A549 (cell line): ENCODE measurements around the gene TECRL. TPM values are rescaled to one million over a fixed set of nuclear protein-coding genes. Genes with fewer than 3 reads are reported as not detected.

Experiments used
- ATAC-seq, 2 experiments: fragments of 200-7000 bp in 1 of 2; fragments of >200 bp in 1 of 2; cut with Nextera tagmentation in 1 of 2; cut with Tn5 transposase in 1 of 2; 3 replicates each; pipeline versions ENCODE4 v1.8.0 to v1.9.1; 2018 to 2020; ENCODE audit warnings: mild to moderate bottlenecking in 1 of 2, moderate library complexity in 1 of 2
- CTCF ChIA-PET: fragments of 300-600 bp; sonication (Branson Sonifier 250); formaldehyde crosslinking; extraction: SDS; loops from one replicate; lab custom pipeline; 2021; ENCODE audit warnings: antibody characterized with exemption, inconsistent platforms; lab: Yijun Ruan, JAX
- POLR2A ChIA-PET: fragments of 350-600 bp; formaldehyde crosslinking; extraction: SDS; loops from one replicate; lab custom pipeline; 2021; ENCODE audit warnings: antibody characterized with exemption, inconsistent platforms; lab: Yijun Ruan, JAX
- DNase-seq, 2 experiments: peaks; one replicate each; pipeline versions ENCODE4 v3.0.0 to v3.0.0-alpha.2; 2011 to 2016; ENCODE audit warnings: low read depth in 1 of 2, low spot score in 1 of 2
- FAIRE-seq: peaks from 2 replicates; lab custom pipeline; 2011; peaks lifted over from hg19 to GRCh38; lab: Jason Lieb, UNC
- H3K27ac ChIP-seq, 2 experiments: fragments of >200 bp; sonication (Bioruptor Twin); formaldehyde crosslinking; 3 replicates each; pipeline ENCODE4 v1.5.1; 2016 to 2017
- H3K4me1 ChIP-seq: fragments of >200 bp; sonication (Bioruptor Twin); formaldehyde crosslinking; 3 replicates; pipeline ENCODE4 v1.6.1; 2016
- H3K4me2 ChIP-seq: fragments of >200 bp; sonication (Bioruptor Twin); formaldehyde crosslinking; 3 replicates; pipeline ENCODE4 v1.6.1; 2016
- H3K4me3 ChIP-seq: fragments of >200 bp; sonication (Bioruptor Twin); formaldehyde crosslinking; 3 replicates; pipeline ENCODE4 v1.5.1; 2016
- H3K9me3 ChIP-seq: fragments of >200 bp; sonication (Bioruptor Twin); formaldehyde crosslinking; 3 replicates; pipeline ENCODE4 v1.6.1; 2016
- BHLHE40 ChIP-seq: IDR thresholded peaks from 2 replicates; pipeline ENCODE4 v1.6.1; 2012; ENCODE audit warnings: low read depth, low read length, inconsistent platforms
- CBX2 ChIP-seq: fragments of 200-600 bp; sonication (generic); IDR thresholded peaks from 2 replicates; pipeline ENCODE4 v1.6.1; 2016; ENCODE audit warnings: low read depth, mild to moderate bottlenecking, borderline replicate concordance
- CEBPB ChIP-seq, 2 experiments: fragments of >200 bp in 1 of 2; sonication (Bioruptor Twin) in 1 of 2; formaldehyde crosslinking in 1 of 2; IDR thresholded peaks; 2 replicates each; pipeline ENCODE4 v1.6.1; 2012 to 2016
- CHD2 ChIP-seq: fragments of 150-350 bp; IDR thresholded peaks from 2 replicates; pipeline ENCODE4 v1.6.1; 2014; ENCODE audit warnings: low read length; ENCODE audit not compliant: partially characterized antibody
- FOSB ChIP-seq: fragments of 250-450 bp; sonication (Bioruptor Pico); IDR thresholded peaks from 2 replicates; pipeline ENCODE4 v1.5.0; 2020; ENCODE audit warnings: mild to moderate bottlenecking, moderate library complexity
- FOSL2 ChIP-seq, 2 experiments: fragments of 450-650 bp in 1 of 2; fragments of >200 bp in 1 of 2; sonication (Bioruptor Twin) in 1 of 2; formaldehyde crosslinking; IDR thresholded peaks; 2 replicates each; pipeline versions ENCODE4 v1.5.0 to v1.6.1; 2016 to 2020; ENCODE audit warnings: mild to moderate bottlenecking in 1 of 2, moderate library complexity in 1 of 2
- GATA3 ChIP-seq: IDR thresholded peaks from 2 replicates; pipeline ENCODE4 v1.6.1; 2012; ENCODE audit warnings: borderline replicate concordance
- HOXA7 ChIP-seq: fragments of 250-450 bp; sonication (Bioruptor Pico); IDR thresholded peaks from 2 replicates; pipeline ENCODE4 v1.5.0; 2020; ENCODE audit warnings: mild to moderate bottlenecking, moderate library complexity
- HOXB13 ChIP-seq: fragments of 250-450 bp; sonication (Bioruptor Pico); IDR thresholded peaks from 2 replicates; pipeline ENCODE4 v1.5.0; 2020; ENCODE audit warnings: low read depth, mild to moderate bottlenecking, moderate library complexity
- JUNB ChIP-seq: fragments of >200 bp; sonication (Bioruptor Twin); formaldehyde crosslinking; IDR thresholded peaks from 2 replicates; pipeline ENCODE4 v1.6.1; 2016
- KDM1A ChIP-seq: fragments of 200-600 bp; sonication (generic); IDR thresholded peaks from 2 replicates; pipeline ENCODE4 v1.6.1; 2016; ENCODE audit warnings: low read depth, mild to moderate bottlenecking
- MAFK ChIP-seq: fragments of 450-650 bp; IDR thresholded peaks from 2 replicates; pipeline ENCODE4 v1.6.1; 2014; ENCODE audit not compliant: partially characterized antibody
- MAZ ChIP-seq: fragments of 150-350 bp; IDR thresholded peaks from 2 replicates; pipeline ENCODE4 v1.6.1; 2014; ENCODE audit warnings: antibody characterized with exemption, low read depth, low read length, borderline replicate concordance
- RAD21 ChIP-seq, 2 experiments: fragments of >200 bp in 1 of 2; sonication (Bioruptor Twin) in 1 of 2; formaldehyde crosslinking in 1 of 2; IDR thresholded peaks in 1 of 2; conservative IDR thresholded peaks in 1 of 2; 2 replicates in 1 of 2; 3 replicates in 1 of 2; pipeline ENCODE4 v1.6.1; 2012 to 2018; ENCODE audit warnings: inconsistent platforms in 1 of 2
- RCOR1 ChIP-seq: fragments of 150-350 bp; IDR thresholded peaks from 2 replicates; pipeline ENCODE4 v1.6.1; 2014; ENCODE audit warnings: antibody characterized with exemption, low read length, low read depth
- RFX5 ChIP-seq: fragments of 450-650 bp; IDR thresholded peaks from 2 replicates; pipeline ENCODE4 v1.7.1; 2014; ENCODE audit warnings: antibody characterized with exemption, mild to moderate bottlenecking, moderate library complexity
- ZC3H11A ChIP-seq: fragments of 450-650 bp; IDR thresholded peaks from 2 replicates; pipeline ENCODE4 v1.6.1; 2014; ENCODE audit warnings: antibody characterized with exemption, mild to moderate bottlenecking
- ZSCAN20 ChIP-seq: fragments of 250-450 bp; sonication (Bioruptor Pico); IDR thresholded peaks from 2 replicates; pipeline ENCODE4 v1.8.0; 2022; ENCODE audit warnings: mild to moderate bottlenecking, moderate library complexity
- WGBS: methylation state at CpG from one replicate; pipeline ENCODE4 v1.1.6; 2017; ENCODE audit errors: missing lambda C conversion rate; 5-methylcytosine and 5-hydroxymethylcytosine counted together
- polyA plus RNA-seq, 4 experiments: library from polyadenylated mRNA; depleted of rRNA in 3 of 4; stranded (reverse); fragments of >200 nt; fragmentation: RNase III in 1 of 4; extraction: RNeasy Plus Mini Kit Qiagen cat#74134 plus additional on column Dnase treatment in 1 of 4; gene quantifications; 2 replicates in 3 of 4; 3 replicates in 1 of 4; pipeline ENCODE4 v1.2.3, GENCODE V29; 2011 to 2017
- TF ChIP-seq, protein P1 (sequence below): fragments of >200 bp; sonication (Bioruptor Twin); formaldehyde crosslinking; IDR thresholded peaks from 3 replicates; pipeline ENCODE4 v1.5.1; 2016
- TF ChIP-seq, protein P2 (sequence below): fragments of 150-350 bp; IDR thresholded peaks from 2 replicates; pipeline ENCODE4 v1.6.1; 2014; ENCODE audit warnings: low read depth, mild to moderate bottlenecking, low read length
- TF ChIP-seq, protein P3 (sequence below): IDR thresholded peaks from 2 replicates; pipeline ENCODE4 v1.6.1; 2012
- TF ChIP-seq, protein P4 (sequence below): fragments of >200 bp; sonication (Bioruptor Twin); formaldehyde crosslinking; IDR thresholded peaks from 3 replicates; pipeline ENCODE4 v1.6.1; 2016
- TF ChIP-seq, protein P5 (sequence below): fragments of >200 bp; sonication (Bioruptor Twin); formaldehyde crosslinking; IDR thresholded peaks from 2 replicates; pipeline ENCODE4 v1.6.1; 2016
- TF ChIP-seq, protein P6 (sequence below): fragments of 450-650 bp; IDR thresholded peaks from 2 replicates; pipeline ENCODE4 v1.6.1; 2014; ENCODE audit warnings: antibody characterized with exemption
- TF ChIP-seq, protein P7 (sequence below): IDR thresholded peaks from 2 replicates; pipeline ENCODE4 v1.6.1; 2012

Gene TECRL
- polyA plus RNA-seq, 2 of the 4 experiments (the other 2 are of a cell fraction) = not detected

DNA sequence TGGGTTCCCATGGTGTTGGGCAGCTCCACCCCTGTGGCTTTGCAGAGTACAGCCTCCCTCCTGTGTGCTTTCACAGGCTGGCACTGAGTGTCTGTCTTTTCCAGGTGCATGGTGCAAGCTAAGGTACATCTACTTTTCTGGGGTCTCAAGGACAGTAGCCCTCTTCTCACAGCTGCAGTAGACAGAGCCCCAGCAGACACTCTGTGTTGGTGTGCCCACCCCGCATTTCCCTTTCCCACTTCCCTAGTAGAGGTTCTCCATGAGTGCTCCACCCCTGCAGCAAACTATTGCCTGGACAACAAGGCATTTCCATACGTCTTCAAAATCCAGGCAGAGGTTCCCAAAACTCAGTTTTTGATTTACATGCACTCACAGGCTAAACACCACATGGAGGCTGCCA lies 143.0 kb downstream of the TECRL start:
- POLR2A ChIA-PET = no interaction called here
- DNase-seq = no peak
- H3K4me2 ChIP-seq = no peak overlapping the region
- no peak for ATAC-seq
- no peak overlapping the region for H3K27ac ChIP-seq
- 32% methylated on average over 2 of the region's 2 CpGs for whole genome bisulfite sequencing
- H3K9me3 ChIP-seq = no peaks in the 10 kb centered on the region
- FAIRE-seq = no peak
- H3K4me3 ChIP-seq = no peak overlapping the region
- CTCF ChIA-PET = interaction anchor here (0.6 kb wide), 1 partner anchor 20 kb away, joined by 3 read pairs; no protein-coding TSS in a partner anchor
- no peak for TF ChIP-seq MAZ
- no peak for TF ChIP-seq RCOR1
- TF ChIP-seq, protein P1, sequence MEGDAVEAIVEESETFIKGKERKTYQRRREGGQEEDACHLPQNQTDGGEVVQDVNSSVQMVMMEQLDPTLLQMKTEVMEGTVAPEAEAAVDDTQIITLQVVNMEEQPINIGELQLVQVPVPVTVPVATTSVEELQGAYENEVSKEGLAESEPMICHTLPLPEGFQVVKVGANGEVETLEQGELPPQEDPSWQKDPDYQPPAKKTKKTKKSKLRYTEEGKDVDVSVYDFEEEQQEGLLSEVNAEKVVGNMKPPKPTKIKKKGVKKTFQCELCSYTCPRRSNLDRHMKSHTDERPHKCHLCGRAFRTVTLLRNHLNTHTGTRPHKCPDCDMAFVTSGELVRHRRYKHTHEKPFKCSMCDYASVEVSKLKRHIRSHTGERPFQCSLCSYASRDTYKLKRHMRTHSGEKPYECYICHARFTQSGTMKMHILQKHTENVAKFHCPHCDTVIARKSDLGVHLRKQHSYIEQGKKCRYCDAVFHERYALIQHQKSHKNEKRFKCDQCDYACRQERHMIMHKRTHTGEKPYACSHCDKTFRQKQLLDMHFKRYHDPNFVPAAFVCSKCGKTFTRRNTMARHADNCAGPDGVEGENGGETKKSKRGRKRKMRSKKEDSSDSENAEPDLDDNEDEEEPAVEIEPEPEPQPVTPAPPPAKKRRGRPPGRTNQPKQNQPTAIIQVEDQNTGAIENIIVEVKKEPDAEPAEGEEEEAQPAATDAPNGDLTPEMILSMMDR = no peak
- TF ChIP-seq, protein P2, sequence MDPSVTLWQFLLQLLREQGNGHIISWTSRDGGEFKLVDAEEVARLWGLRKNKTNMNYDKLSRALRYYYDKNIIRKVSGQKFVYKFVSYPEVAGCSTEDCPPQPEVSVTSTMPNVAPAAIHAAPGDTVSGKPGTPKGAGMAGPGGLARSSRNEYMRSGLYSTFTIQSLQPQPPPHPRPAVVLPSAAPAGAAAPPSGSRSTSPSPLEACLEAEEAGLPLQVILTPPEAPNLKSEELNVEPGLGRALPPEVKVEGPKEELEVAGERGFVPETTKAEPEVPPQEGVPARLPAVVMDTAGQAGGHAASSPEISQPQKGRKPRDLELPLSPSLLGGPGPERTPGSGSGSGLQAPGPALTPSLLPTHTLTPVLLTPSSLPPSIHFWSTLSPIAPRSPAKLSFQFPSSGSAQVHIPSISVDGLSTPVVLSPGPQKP = no peak
- no peak for TF ChIP-seq FOSB (CRISPR knock-in tag)
- no peak for TF ChIP-seq KDM1A
- TF ChIP-seq MAFK = no peak
- TF ChIP-seq ZC3H11A = no peak
- TF ChIP-seq RAD21 (conservative IDR thresholded peaks at IDR 0.05 in 1 of 2, IDR thresholded peaks at IDR 0.05 in 1 of 2) = no peak
- TF ChIP-seq FOSL2 (IDR thresholded peaks at IDR 0.05) = no peak
- no peak for TF ChIP-seq FOSL2 (CRISPR knock-in tag; IDR thresholded peaks at IDR 0.05)
- no peak for TF ChIP-seq ZSCAN20 (CRISPR knock-in tag)
- TF ChIP-seq, protein P3, sequence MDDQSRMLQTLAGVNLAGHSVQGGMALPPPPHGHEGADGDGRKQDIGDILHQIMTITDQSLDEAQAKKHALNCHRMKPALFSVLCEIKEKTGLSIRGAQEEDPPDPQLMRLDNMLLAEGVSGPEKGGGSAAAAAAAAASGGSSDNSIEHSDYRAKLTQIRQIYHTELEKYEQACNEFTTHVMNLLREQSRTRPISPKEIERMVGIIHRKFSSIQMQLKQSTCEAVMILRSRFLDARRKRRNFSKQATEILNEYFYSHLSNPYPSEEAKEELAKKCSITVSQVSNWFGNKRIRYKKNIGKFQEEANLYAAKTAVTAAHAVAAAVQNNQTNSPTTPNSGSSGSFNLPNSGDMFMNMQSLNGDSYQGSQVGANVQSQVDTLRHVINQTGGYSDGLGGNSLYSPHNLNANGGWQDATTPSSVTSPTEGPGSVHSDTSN = no peak
- no peak for TF ChIP-seq HOXA7 (CRISPR knock-in tag)
- TF ChIP-seq RFX5 = no peak
- no peaks in the 10 kb centered on the region for H3K4me1 ChIP-seq

DNA sequence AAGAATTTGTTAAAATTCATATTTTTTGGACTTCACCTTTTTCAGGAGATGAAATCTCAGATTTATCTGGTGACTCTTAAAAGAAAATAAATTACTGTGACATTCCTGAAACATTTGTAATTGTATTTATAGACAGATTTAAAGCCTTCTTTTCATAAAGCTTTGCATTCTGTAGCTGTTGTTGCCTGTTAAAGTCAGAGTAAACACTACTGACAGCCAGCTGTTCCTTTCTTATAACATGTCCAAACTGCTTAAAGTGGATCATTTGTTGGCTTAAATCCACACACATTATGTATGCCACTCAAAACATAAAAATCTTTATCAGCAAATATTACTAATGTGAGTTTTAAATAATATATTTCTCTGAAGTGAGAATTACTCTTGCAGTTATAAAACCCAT lies 157.5 kb downstream of the TECRL start:
- Histone ChIP-seq H3K9me3 (no peaks in the 10 kb centered on the region), H3K4me1 (no peaks in the 10 kb centered on the region), H3K27ac (no peak overlapping the region), H3K4me2 (no peak overlapping the region), H3K4me3 (no peak overlapping the region)
- no peak for ATAC-seq
- no peak for FAIRE-seq
- POLR2A ChIA-PET = no interaction called here
- CTCF ChIA-PET = no interaction called here
- no peak for DNase-seq
- TF ChIP-seq RCOR1 (no peak), JUNB (no peak), BHLHE40 (no peak), ZC3H11A (no peak), ZSCAN20 (CRISPR knock-in tag) (no peak), HOXA7 (CRISPR knock-in tag) (no peak), CEBPB (IDR thresholded peaks at IDR 0.05) (no peak), CHD2 (no peak), HOXB13 (no peak), FOSB (CRISPR knock-in tag) (no peak), CBX2 (no peak), FOSL2 (IDR thresholded peaks at IDR 0.05) (no peak), FOSL2 (CRISPR knock-in tag; IDR thresholded peaks at IDR 0.05) (no peak), GATA3 (no peak)
- TF ChIP-seq, protein P4, sequence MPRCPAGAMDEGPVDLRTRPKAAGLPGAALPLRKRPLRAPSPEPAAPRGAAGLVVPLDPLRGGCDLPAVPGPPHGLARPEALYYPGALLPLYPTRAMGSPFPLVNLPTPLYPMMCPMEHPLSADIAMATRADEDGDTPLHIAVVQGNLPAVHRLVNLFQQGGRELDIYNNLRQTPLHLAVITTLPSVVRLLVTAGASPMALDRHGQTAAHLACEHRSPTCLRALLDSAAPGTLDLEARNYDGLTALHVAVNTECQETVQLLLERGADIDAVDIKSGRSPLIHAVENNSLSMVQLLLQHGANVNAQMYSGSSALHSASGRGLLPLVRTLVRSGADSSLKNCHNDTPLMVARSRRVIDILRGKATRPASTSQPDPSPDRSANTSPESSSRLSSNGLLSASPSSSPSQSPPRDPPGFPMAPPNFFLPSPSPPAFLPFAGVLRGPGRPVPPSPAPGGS = no peak
- TF ChIP-seq, protein P5, sequence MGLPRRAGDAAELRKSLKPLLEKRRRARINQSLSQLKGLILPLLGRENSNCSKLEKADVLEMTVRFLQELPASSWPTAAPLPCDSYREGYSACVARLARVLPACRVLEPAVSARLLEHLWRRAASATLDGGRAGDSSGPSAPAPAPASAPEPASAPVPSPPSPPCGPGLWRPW = no peak
- TF ChIP-seq, protein P6, sequence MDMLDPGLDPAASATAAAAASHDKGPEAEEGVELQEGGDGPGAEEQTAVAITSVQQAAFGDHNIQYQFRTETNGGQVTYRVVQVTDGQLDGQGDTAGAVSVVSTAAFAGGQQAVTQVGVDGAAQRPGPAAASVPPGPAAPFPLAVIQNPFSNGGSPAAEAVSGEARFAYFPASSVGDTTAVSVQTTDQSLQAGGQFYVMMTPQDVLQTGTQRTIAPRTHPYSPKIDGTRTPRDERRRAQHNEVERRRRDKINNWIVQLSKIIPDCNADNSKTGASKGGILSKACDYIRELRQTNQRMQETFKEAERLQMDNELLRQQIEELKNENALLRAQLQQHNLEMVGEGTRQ = no peak
- TF ChIP-seq, protein P3 = no peak
- TF ChIP-seq, protein P7, sequence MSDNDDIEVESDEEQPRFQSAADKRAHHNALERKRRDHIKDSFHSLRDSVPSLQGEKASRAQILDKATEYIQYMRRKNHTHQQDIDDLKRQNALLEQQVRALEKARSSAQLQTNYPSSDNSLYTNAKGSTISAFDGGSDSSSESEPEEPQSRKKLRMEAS = no peak
- TF ChIP-seq, all 56 proteins: peak for 0
